Smooth muscle cell of trachea (primary cell): Measurements from ENCODE around the gene TNFRSF1B. TPM values are rescaled to one million over a fixed set of nuclear protein-coding genes. Genes with fewer than 3 reads are reported as not detected.

Experiments used
- total RNA-seq: library from RNA; depleted of rRNA; stranded (reverse); fragments of >200 nt; gene quantifications from 2 replicates; pipeline ENCODE4 v1.2.1, GENCODE V29; 2014

The TNFRSF1B gene
- total RNA-seq: 25.6 and 43.0 TPM in 2 replicates

GRCh38 chr1:12166834-12167492, at the start of gene TNFRSF1B:
Gene TNFRSF1B (plus strand): TSS chr1:12166991. CDS start chr1:12167092, 101 bp downstream.

GRCh38 chr1:12229835-12230548, 63.2 kb downstream of the TNFRSF1B start, which contains the start of gene VPS13D:
Gene VPS13D (plus strand): TSS chr1:12230030. CDS start chr1:12234267, 4,237 bp downstream.

Other genes with a start within 250 kb of the TNFRSF1B start
- 77.7 and 117 TPM in 2 replicates for gene KIAA2013, start 240.6 kb upstream of the TNFRSF1B start, total RNA-seq
- 321 and 472 TPM in 2 replicates for gene PLOD1, start 232.3 kb upstream of the TNFRSF1B start, total RNA-seq
- 69.5 and 76.3 TPM in 2 replicates for gene MFN2, start 186.5 kb upstream of the TNFRSF1B start, total RNA-seq
- gene MIIP, start 147.5 kb upstream of the TNFRSF1B start, total RNA-seq: 23.1 and 29.1 TPM in 2 replicates
- under 0.01 and 0.15 TPM in 2 replicates for gene TNFRSF8, start 103.7 kb upstream of the TNFRSF1B start, total RNA-seq
- 40.4 and 50.6 TPM in 2 replicates for gene VPS13D, start 63.0 kb downstream of the TNFRSF1B start, total RNA-seq